Mesenchymal stem cell (in vitro differentiated cells and primary cell): ENCODE results near the gene AP4B1.

ENCODE experiments used
- DNase-seq: peaks from one replicate; pipeline ENCODE4 v3.0.0-alpha.2; 2013
- H2AFZ ChIP-seq: one replicate; pipeline ENCODE4 v1.6.1; 2013; ENCODE audit warnings: low read depth, mild to moderate bottlenecking, control low read depth, inconsistent platforms, low read length, moderate library complexity
- H2AK5ac ChIP-seq: 2 replicates; pipeline ENCODE4 v1.6.1; 2013; ENCODE audit warnings: low read length, moderate library complexity, mild to moderate bottlenecking, inconsistent platforms; ENCODE audit not compliant: severe bottlenecking
- H2BK120ac ChIP-seq: one replicate; pipeline ENCODE4 v1.6.1; 2013; ENCODE audit warnings: low read depth, mild to moderate bottlenecking, inconsistent platforms, low read length, moderate library complexity
- H2BK12ac ChIP-seq, 2 experiments: one replicate each; pipeline ENCODE4 v1.6.1; 2013; ENCODE audit warnings: inconsistent platforms in 2 of 2, low read length in 2 of 2, mild to moderate bottlenecking in 2 of 2, moderate library complexity in 2 of 2, control low read depth in 1 of 2
- H2BK15ac ChIP-seq: one replicate; pipeline ENCODE4 v1.6.1; 2013; ENCODE audit warnings: mild to moderate bottlenecking, low read depth, inconsistent platforms; ENCODE audit not compliant: poor library complexity, severe bottlenecking
- H2BK5ac ChIP-seq: 2 replicates; pipeline ENCODE4 v1.6.1; 2013; ENCODE audit warnings: low read depth, mild to moderate bottlenecking, low read length, control low read depth, inconsistent platforms; ENCODE audit not compliant: poor library complexity, severe bottlenecking
- H3K14ac ChIP-seq, 2 experiments: one replicate each; pipeline ENCODE4 v1.6.1; 2013; ENCODE audit warnings: inconsistent platforms in 2 of 2, low read length in 2 of 2, control low read depth in 1 of 2, mild to moderate bottlenecking in 1 of 2, moderate library complexity in 1 of 2
- H3K18ac ChIP-seq, 2 experiments: one replicate each; pipeline ENCODE4 v1.6.1; 2013; ENCODE audit warnings: inconsistent platforms in 2 of 2, low read length in 2 of 2, control low read depth in 1 of 2, low read depth in 1 of 2, mild to moderate bottlenecking in 1 of 2
- H3K23ac ChIP-seq, 2 experiments: one replicate each; pipeline ENCODE4 v1.6.1; 2013; ENCODE audit warnings: inconsistent platforms in 2 of 2, low read length in 2 of 2, mild to moderate bottlenecking in 2 of 2, moderate library complexity in 2 of 2, control low read depth in 1 of 2
- H3K27ac ChIP-seq: 2 replicates; pipeline ENCODE4 v1.5.1; 2013; ENCODE audit warnings: mild to moderate bottlenecking, moderate library complexity, low read length, control low read depth, inconsistent platforms; ENCODE audit not compliant: poor library complexity, severe bottlenecking
- H3K27me3 ChIP-seq, 2 experiments: 2 replicates each; pipeline versions ENCODE4 v1.6.1 to v1.7.0; 2013; ENCODE audit warnings: low read length in 2 of 2, mild to moderate bottlenecking in 2 of 2, moderate library complexity in 2 of 2, control low read depth in 1 of 2, inconsistent platforms in 1 of 2; ENCODE audit not compliant: control insufficient read depth in 1 of 2, insufficient read depth in 1 of 2
- H3K36me3 ChIP-seq, 2 experiments: 2 replicates each; pipeline versions ENCODE4 v1.6.1 to v1.7.0; 2013; ENCODE audit warnings: low read length in 2 of 2, control low read depth in 1 of 2, inconsistent platforms in 1 of 2, low read depth in 1 of 2, mild to moderate bottlenecking in 1 of 2; ENCODE audit not compliant: insufficient read depth in 2 of 2, control insufficient read depth in 1 of 2
- H3K4ac ChIP-seq, 2 experiments: one replicate each; pipeline ENCODE4 v1.6.1; 2013; ENCODE audit warnings: inconsistent platforms in 2 of 2, low read length in 2 of 2, mild to moderate bottlenecking in 2 of 2, moderate library complexity in 2 of 2, control low read depth in 1 of 2, low read depth in 1 of 2
- H3K4me1 ChIP-seq: 2 replicates; pipeline ENCODE4 v1.6.1; 2013; ENCODE audit warnings: low read depth, low read length, control low read depth; ENCODE audit not compliant: control insufficient read depth, insufficient read depth
- H3K4me2 ChIP-seq: 2 replicates; pipeline ENCODE4 v1.6.1; 2013; ENCODE audit warnings: low read length, mild to moderate bottlenecking, inconsistent platforms; ENCODE audit not compliant: poor library complexity, severe bottlenecking
- H3K4me3 ChIP-seq, 2 experiments: 2 replicates each; pipeline versions ENCODE4 v1.5.1 to v1.7.0; 2013; ENCODE audit warnings: low read length in 2 of 2, mild to moderate bottlenecking in 2 of 2, control low read depth in 1 of 2, low read depth in 1 of 2; ENCODE audit not compliant: insufficient read depth in 1 of 2
- H3K79me1 ChIP-seq: replicated peaks from 2 replicates; pipeline ENCODE4 v1.6.1; 2013; ENCODE audit warnings: mild to moderate bottlenecking, control low read depth, low read length, inconsistent platforms; ENCODE audit not compliant: poor library complexity, severe bottlenecking
- H3K9ac ChIP-seq: 2 replicates; pipeline ENCODE4 v1.7.0; 2013; ENCODE audit warnings: mild to moderate bottlenecking, low read length, moderate library complexity
- H3K9me3 ChIP-seq: 2 replicates; pipeline ENCODE4 v1.7.0; 2013; ENCODE audit warnings: mild to moderate bottlenecking, low read length; ENCODE audit not compliant: control insufficient read depth
- H4K8ac ChIP-seq: one replicate; pipeline ENCODE4 v1.6.1; 2013; ENCODE audit warnings: inconsistent platforms, mild to moderate bottlenecking, low read length, moderate library complexity
- H4K91ac ChIP-seq: one replicate; pipeline ENCODE4 v1.6.1; 2013; ENCODE audit warnings: mild to moderate bottlenecking, low read length, inconsistent platforms
- WGBS: methylation state at CpG from one replicate; pipeline ENCODE4 v1.1.7; 2013; ENCODE audit warnings: mixed read lengths; 5-methylcytosine and 5-hydroxymethylcytosine counted together

The AP4B1 gene

GRCh38 chr1:113940365-113941244 lies 36.0 kb upstream of the AP4B1 start:
- H3K4me2 ChIP-seq: no peak overlapping the region
- H3K14ac ChIP-seq: no peak overlapping the region
- WGBS: 97% methylated on average over 16 of the region's 16 CpGs
- no peak overlapping the region for H3K9ac ChIP-seq
- H4K91ac ChIP-seq: no peak overlapping the region
- H3K36me3 ChIP-seq: peaks cover 19 to 36% of the 10 kb centered on the region in 2 experiments
- H3K4me3 ChIP-seq: no peak overlapping the region
- no peak overlapping the region for H3K18ac ChIP-seq
- H3K23ac ChIP-seq: no peak overlapping the region
- peaks cover 1% of the 10 kb centered on the region for H3K4me1 ChIP-seq
- no peak overlapping the region for H2BK120ac ChIP-seq
- no peaks in the 10 kb centered on the region for H3K27me3 ChIP-seq
- DNase-seq: no peak
- H2BK5ac ChIP-seq: no peak overlapping the region
- peaks cover 20% of the 10 kb centered on the region for H3K79me1 ChIP-seq
- H4K8ac ChIP-seq: peak overlapping the region; percentile 9
- no peak overlapping the region for H2BK12ac ChIP-seq
- H3K4ac ChIP-seq: no peak overlapping the region
- H3K27ac ChIP-seq: no peak overlapping the region
- H2BK15ac ChIP-seq: no peak overlapping the region
- no peak overlapping the region for H2AFZ ChIP-seq
- H2AK5ac ChIP-seq: no peak overlapping the region
- no peaks in the 10 kb centered on the region for H3K9me3 ChIP-seq

GRCh38 chr1:113938192-113938591 lies 33.6 kb upstream of the AP4B1 start:
- Histone ChIP-seq H3K9me3 (no peaks in the 10 kb centered on the region), H2AK5ac (no peak overlapping the region), H3K27ac (no peak overlapping the region), H2BK12ac (no peak overlapping the region), H4K8ac (no peak overlapping the region), H4K91ac (no peak overlapping the region), H3K9ac (no peak overlapping the region), H2BK120ac (no peak overlapping the region), H3K79me1 (peaks cover 15% of the 10 kb centered on the region), H2BK15ac (no peak overlapping the region), H3K4me2 (no peak overlapping the region), H3K14ac (no peak overlapping the region), H2BK5ac (no peak overlapping the region), H3K4me1 (peaks cover 3% of the 10 kb centered on the region), H3K23ac (no peak overlapping the region), H3K27me3 (no peaks in the 10 kb centered on the region), H3K4ac (no peak overlapping the region), H3K4me3 (no peak overlapping the region), H3K18ac (no peak overlapping the region), H2AFZ (no peak overlapping the region), H3K36me3 (peaks cover 15 to 24% of the 10 kb centered on the region in 2 experiments)
- WGBS: 86% methylated on average over 5 of the region's 5 CpGs
- no peak for DNase-seq

GRCh38 chr1:113937146-113937545 lies 32.5 kb upstream of the AP4B1 start:
- H4K8ac ChIP-seq: no peak overlapping the region
- WGBS: 56% methylated on average over 1 of the region's 1 CpG

DNA sequence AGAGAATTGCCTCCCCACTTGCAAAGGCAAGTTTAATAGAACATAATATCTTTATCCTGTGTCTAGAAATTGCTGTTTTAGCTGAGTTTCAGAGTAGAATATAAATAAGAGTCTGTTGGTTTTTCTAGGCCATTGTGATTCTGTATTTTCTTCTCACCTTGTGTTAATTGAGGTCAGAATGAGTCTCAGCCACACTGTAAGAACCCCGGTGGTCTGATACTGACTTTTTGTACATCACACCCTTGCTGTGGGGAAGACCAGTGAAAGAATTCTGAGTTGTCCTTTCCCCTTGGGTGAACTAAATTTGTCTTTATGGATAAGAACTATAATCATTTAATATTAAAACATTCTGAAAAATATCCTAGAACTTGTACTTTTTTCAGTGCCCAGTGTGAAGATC lies 31.4 kb upstream of the AP4B1 start:
- no peak overlapping the region for H3K4me2 ChIP-seq
- H2AFZ ChIP-seq: no peak overlapping the region
- H2BK120ac ChIP-seq: no peak overlapping the region
- H2AK5ac ChIP-seq: no peak overlapping the region
- no peak overlapping the region for H2BK12ac ChIP-seq
- no peak overlapping the region for H4K91ac ChIP-seq
- no peak overlapping the region for H2BK5ac ChIP-seq
- peaks cover 8% of the 10 kb centered on the region in 2 experiments for H3K36me3 ChIP-seq
- no peaks in the 10 kb centered on the region for H3K9me3 ChIP-seq
- H3K27ac ChIP-seq: no peak overlapping the region
- H3K4me1 ChIP-seq: peaks cover 5% of the 10 kb centered on the region
- no peak overlapping the region for H3K18ac ChIP-seq
- WGBS: no CpG with 5 or more reads among the region's 1 CpG
- H3K4me3 ChIP-seq: no peak overlapping the region
- peaks cover 12% of the 10 kb centered on the region for H3K79me1 ChIP-seq
- no peak overlapping the region for H2BK15ac ChIP-seq
- no peak overlapping the region for H3K23ac ChIP-seq
- H4K8ac ChIP-seq: no peak overlapping the region
- H3K14ac ChIP-seq: no peak overlapping the region
- no peaks in the 10 kb centered on the region for H3K27me3 ChIP-seq
- no peak overlapping the region for H3K4ac ChIP-seq
- DNase-seq: no peak
- H3K9ac ChIP-seq: no peak overlapping the region

More at GRCh38 chr1:113937146-113937545, 32.5 kb upstream of the AP4B1 start:
- Histone ChIP-seq H3K9me3 (no peaks in the 10 kb centered on the region), H2AFZ (no peak overlapping the region), H4K91ac (no peak overlapping the region), H3K27ac (no peak overlapping the region), H3K79me1 (peaks cover 15% of the 10 kb centered on the region), H2AK5ac (no peak overlapping the region), H2BK15ac (no peak overlapping the region), H3K23ac (no peak overlapping the region), H3K27me3 (no peaks in the 10 kb centered on the region), H3K4me1 (peaks cover 5% of the 10 kb centered on the region), H3K14ac (no peak overlapping the region), H3K9ac (no peak overlapping the region), H3K18ac (no peak overlapping the region), H3K36me3 (peaks cover 14 to 16% of the 10 kb centered on the region in 2 experiments), H3K4ac (no peak overlapping the region), H2BK12ac (no peak overlapping the region), H2BK120ac (no peak overlapping the region), H3K4me2 (no peak overlapping the region), H2BK5ac (no peak overlapping the region), H3K4me3 (no peak overlapping the region)
- no peak for DNase-seq
